WTC11 (cell line): ENCODE measurements around the gene CNKSR3. TPM values are rescaled to one million over a fixed set of nuclear protein-coding genes. Genes with fewer than 3 reads are reported as not detected.

Source experiments
- ATAC-seq: fragments of 200-7000 bp; cut with Tn5 transposase; 2 replicates; pipeline ENCODE4 v1.10.0; 2021; ENCODE audit warnings: mild to moderate bottlenecking, moderate library complexity
- CTCF ChIA-PET: fragments of 300-600 bp; sonication (Branson Sonifier 250); formaldehyde crosslinking; loops from one replicate; lab custom pipeline; 2021; ENCODE audit warnings: antibody characterized with exemption; lab: Charles Lee
- POLR2A ChIA-PET: fragments of 350-600 bp; sonication (Branson Sonifier 250); formaldehyde crosslinking; loops from one replicate; lab custom pipeline; 2021; ENCODE audit warnings: antibody characterized with exemption; lab: Charles Lee
- DNase-seq: peaks from one replicate; pipeline ENCODE4 v3.0.0; 2021; ENCODE audit warnings: low spot score
- H3K27ac Mint-ChIP-seq: 2 replicates; pipeline ENCODE4 v1.8.0; 2021; ENCODE audit warnings: mixed read lengths
- H3K27me3 Mint-ChIP-seq: 2 replicates; pipeline ENCODE4 v1.8.0; 2021; ENCODE audit warnings: low read depth, mild to moderate bottlenecking, moderate library complexity, mixed read lengths
- H3K36me3 Mint-ChIP-seq: 2 replicates; pipeline ENCODE4 v1.8.0; 2021; ENCODE audit warnings: mixed read lengths
- H3K4me1 Mint-ChIP-seq: 2 replicates; pipeline ENCODE4 v1.8.0; 2022; ENCODE audit warnings: mixed read lengths
- H3K4me3 Mint-ChIP-seq: 2 replicates; pipeline ENCODE4 v1.8.0; 2021; ENCODE audit warnings: mild to moderate bottlenecking, moderate library complexity, mixed read lengths
- H3K9me3 Mint-ChIP-seq: 2 replicates; pipeline ENCODE4 v1.8.0; 2021; ENCODE audit warnings: mixed read lengths
- ATF1 ChIP-seq: sonication (generic); formaldehyde crosslinking; IDR thresholded peaks from 2 replicates; pipeline ENCODE4 v1.8.1; 2023; ENCODE audit warnings: mild to moderate bottlenecking, moderate library complexity, missing genetic modification reagents
- CREM ChIP-seq: sonication (generic); formaldehyde crosslinking; IDR thresholded peaks from 2 replicates; pipeline ENCODE4 v1.8.1; 2022; ENCODE audit warnings: mild to moderate bottlenecking, missing genetic modification reagents, moderate library complexity
- FOXJ3 ChIP-seq: sonication (generic); formaldehyde crosslinking; IDR thresholded peaks from 2 replicates; pipeline ENCODE4 v1.9.0; 2021; ENCODE audit warnings: missing genetic modification reagents, mild to moderate bottlenecking, borderline replicate concordance
- FOXK1 ChIP-seq: sonication (generic); formaldehyde crosslinking; IDR thresholded peaks from 2 replicates; pipeline ENCODE4 v1.8.0; 2022; ENCODE audit warnings: mild to moderate bottlenecking, moderate library complexity, missing genetic modification reagents
- HMGA2 ChIP-seq: fragments of 250-450 bp; sonication (Bioruptor Pico); IDR thresholded peaks from 2 replicates; pipeline ENCODE4 v1.4.0; 2021; ENCODE audit warnings: mild to moderate bottlenecking, moderate library complexity
- NFYB ChIP-seq: sonication (generic); formaldehyde crosslinking; conservative IDR thresholded peaks from 2 replicates; pipeline ENCODE4 v1.8.0; 2022; ENCODE audit warnings: low read depth, missing genetic modification reagents
- NR1H2 ChIP-seq: sonication (generic); formaldehyde crosslinking; IDR thresholded peaks from 2 replicates; pipeline ENCODE4 v1.9.0; 2021; ENCODE audit warnings: mild to moderate bottlenecking, moderate library complexity, missing genetic modification reagents
- NR3C1 ChIP-seq: sonication (generic); formaldehyde crosslinking; conservative IDR thresholded peaks from 2 replicates; pipeline ENCODE4 v1.8.1; 2023; ENCODE audit warnings: low read depth, mild to moderate bottlenecking, missing genetic modification reagents
- OVOL2 ChIP-seq: fragments of 250-450 bp; sonication (Bioruptor Pico); IDR thresholded peaks from 2 replicates; pipeline ENCODE4 v1.9.0; 2021; ENCODE audit warnings: mild to moderate bottlenecking, borderline replicate concordance
- SOX15 ChIP-seq: fragments of 250-450 bp; sonication (Bioruptor Pico); IDR thresholded peaks from 2 replicates; pipeline ENCODE4 v1.9.0; 2021; ENCODE audit warnings: mild to moderate bottlenecking
- TEAD1 ChIP-seq: sonication (generic); formaldehyde crosslinking; IDR thresholded peaks from 2 replicates; pipeline ENCODE4 v1.8.0; 2022; ENCODE audit warnings: mild to moderate bottlenecking, missing genetic modification reagents
- TEAD4 ChIP-seq: sonication (generic); formaldehyde crosslinking; IDR thresholded peaks from 2 replicates; pipeline ENCODE4 v1.8.0; 2022; ENCODE audit warnings: mild to moderate bottlenecking, missing genetic modification reagents
- ZNF138 ChIP-seq: sonication (generic); formaldehyde crosslinking; conservative IDR thresholded peaks from 2 replicates; pipeline ENCODE4 v1.8.1; 2022; ENCODE audit warnings: mild to moderate bottlenecking, moderate library complexity, missing genetic modification reagents
- total RNA-seq: library from RNA; stranded (reverse); gene quantifications from 3 replicates; pipeline ENCODE4 v1.2.3, GENCODE V29; 2021
- TF ChIP-seq, protein P1 (sequence below): sonication (generic); formaldehyde crosslinking; IDR thresholded peaks from 2 replicates; pipeline ENCODE4 v1.8.0; 2023; ENCODE audit warnings: missing genetic modification reagents, mild to moderate bottlenecking, borderline replicate concordance
- TF ChIP-seq, protein P2 (sequence below): sonication (generic); formaldehyde crosslinking; IDR thresholded peaks from 2 replicates; pipeline ENCODE4 v1.8.0; 2022; ENCODE audit warnings: mild to moderate bottlenecking, missing genetic modification reagents
- TF ChIP-seq, protein P3 (sequence below): sonication (generic); formaldehyde crosslinking; IDR thresholded peaks from 2 replicates; pipeline ENCODE4 v1.8.1; 2023; ENCODE audit warnings: mild to moderate bottlenecking, missing genetic modification reagents, moderate library complexity
- TF ChIP-seq, protein P4 (sequence below): sonication (generic); formaldehyde crosslinking; IDR thresholded peaks from 2 replicates; pipeline ENCODE4 v1.8.0; 2022; ENCODE audit warnings: mild to moderate bottlenecking, missing genetic modification reagents
- TF ChIP-seq, protein P5 (sequence below): sonication (generic); formaldehyde crosslinking; IDR thresholded peaks from 2 replicates; pipeline ENCODE4 v1.8.0; 2022; ENCODE audit warnings: mild to moderate bottlenecking, missing genetic modification reagents
- TF ChIP-seq, protein P6 (sequence below): sonication (generic); formaldehyde crosslinking; IDR thresholded peaks from 2 replicates; pipeline ENCODE4 v1.8.1; 2022; ENCODE audit warnings: mild to moderate bottlenecking, missing genetic modification reagents, moderate library complexity, borderline replicate concordance

CNKSR3 gene
- total RNA-seq, 1 experiment from 2014 or later = 5.7 TPM

DNA sequence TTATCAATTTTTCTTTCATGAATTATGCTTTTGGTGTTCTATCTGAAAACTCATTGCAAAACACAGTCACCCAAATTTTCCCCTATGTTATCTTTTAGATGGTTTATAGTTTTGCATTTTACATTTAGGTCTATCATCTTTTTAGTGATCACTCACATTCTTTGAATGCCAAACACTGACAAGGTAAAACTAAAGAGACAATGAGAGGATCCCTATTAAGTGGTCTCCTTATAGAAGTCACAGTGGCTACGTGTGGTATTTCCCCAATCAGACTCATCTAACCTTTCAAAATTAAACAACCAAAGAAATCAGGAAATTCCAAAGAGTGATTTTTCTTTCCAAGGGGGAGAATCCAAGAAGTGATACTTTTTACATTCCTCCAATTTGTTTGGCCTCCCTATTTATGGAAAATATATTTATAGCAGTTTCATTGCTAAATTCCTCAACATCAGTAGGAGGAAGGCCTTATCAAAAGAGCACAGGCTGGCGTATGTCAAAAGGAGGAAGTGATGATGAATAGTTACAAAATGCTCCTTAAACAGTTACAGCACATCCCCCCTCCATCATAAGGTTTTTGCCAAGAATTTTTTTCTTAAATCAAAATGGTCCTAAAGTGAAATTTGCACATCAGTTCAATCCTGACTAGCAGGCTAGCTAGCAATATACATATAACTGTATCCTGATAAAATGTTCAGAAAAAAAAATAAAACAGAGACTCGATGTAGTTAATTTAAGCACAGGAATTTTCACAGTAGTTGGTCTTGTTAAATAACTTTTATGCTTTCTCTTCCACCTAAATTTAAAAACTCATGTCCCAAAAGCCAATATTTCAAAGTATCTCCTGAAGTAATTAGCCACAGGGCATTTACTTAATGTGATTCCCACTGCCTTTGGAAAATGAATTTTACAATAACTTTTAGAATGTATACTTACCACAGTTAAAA is 77.7 kb downstream of the CNKSR3 start (continued):
- TF ChIP-seq, protein P1, sequence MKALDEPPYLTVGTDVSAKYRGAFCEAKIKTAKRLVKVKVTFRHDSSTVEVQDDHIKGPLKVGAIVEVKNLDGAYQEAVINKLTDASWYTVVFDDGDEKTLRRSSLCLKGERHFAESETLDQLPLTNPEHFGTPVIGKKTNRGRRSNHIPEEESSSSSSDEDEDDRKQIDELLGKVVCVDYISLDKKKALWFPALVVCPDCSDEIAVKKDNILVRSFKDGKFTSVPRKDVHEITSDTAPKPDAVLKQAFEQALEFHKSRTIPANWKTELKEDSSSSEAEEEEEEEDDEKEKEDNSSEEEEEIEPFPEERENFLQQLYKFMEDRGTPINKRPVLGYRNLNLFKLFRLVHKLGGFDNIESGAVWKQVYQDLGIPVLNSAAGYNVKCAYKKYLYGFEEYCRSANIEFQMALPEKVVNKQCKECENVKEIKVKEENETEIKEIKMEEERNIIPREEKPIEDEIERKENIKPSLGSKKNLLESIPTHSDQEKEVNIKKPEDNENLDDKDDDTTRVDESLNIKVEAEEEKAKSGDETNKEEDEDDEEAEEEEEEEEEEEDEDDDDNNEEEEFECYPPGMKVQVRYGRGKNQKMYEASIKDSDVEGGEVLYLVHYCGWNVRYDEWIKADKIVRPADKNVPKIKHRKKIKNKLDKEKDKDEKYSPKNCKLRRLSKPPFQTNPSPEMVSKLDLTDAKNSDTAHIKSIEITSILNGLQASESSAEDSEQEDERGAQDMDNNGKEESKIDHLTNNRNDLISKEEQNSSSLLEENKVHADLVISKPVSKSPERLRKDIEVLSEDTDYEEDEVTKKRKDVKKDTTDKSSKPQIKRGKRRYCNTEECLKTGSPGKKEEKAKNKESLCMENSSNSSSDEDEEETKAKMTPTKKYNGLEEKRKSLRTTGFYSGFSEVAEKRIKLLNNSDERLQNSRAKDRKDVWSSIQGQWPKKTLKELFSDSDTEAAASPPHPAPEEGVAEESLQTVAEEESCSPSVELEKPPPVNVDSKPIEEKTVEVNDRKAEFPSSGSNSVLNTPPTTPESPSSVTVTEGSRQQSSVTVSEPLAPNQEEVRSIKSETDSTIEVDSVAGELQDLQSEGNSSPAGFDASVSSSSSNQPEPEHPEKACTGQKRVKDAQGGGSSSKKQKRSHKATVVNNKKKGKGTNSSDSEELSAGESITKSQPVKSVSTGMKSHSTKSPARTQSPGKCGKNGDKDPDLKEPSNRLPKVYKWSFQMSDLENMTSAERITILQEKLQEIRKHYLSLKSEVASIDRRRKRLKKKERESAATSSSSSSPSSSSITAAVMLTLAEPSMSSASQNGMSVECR (CRISPR knock-in tag) = no peak

DNA sequence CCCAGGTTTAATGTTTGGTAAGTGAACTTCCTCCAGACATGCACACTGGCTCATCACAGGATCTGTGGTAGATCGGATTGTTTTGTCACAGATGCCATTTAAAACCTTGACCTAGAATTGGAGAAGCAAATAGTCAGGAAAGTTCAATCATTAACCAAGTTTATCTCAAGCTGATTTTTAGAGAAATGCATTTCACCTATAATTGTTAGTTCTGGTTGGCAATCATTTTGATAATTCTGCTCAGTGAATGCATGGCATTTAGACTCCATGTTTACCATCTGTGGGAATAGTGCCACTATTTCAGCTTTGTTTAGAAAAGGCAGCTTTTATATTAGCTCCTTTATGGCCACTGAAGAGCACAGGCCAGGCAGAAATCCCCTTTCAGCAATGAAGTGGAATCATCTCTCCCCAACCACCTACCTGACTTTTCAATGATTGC is 80.0 kb downstream of the CNKSR3 start:
- ChIA-PET CTCF (no interaction called here), POLR2A (interaction anchor here (0.7 kb wide), 1 partner anchor 24 kb away, joined by 3 read pairs; no protein-coding TSS in a partner anchor)
- ATAC-seq (no peak), DNase-seq (no peak)
- no peak overlapping the region for H3K4me3 Mint-ChIP-seq
- peaks cover 13% of the 10 kb centered on the region for H3K9me3 Mint-ChIP-seq
- TF ChIP-seq SOX15 (CRISPR knock-in tag) (no peak), HMGA2 (CRISPR knock-in tag) (no peak), OVOL2 (CRISPR knock-in tag) (no peak), TEAD4 (no peak)
- TF ChIP-seq, protein P2, sequence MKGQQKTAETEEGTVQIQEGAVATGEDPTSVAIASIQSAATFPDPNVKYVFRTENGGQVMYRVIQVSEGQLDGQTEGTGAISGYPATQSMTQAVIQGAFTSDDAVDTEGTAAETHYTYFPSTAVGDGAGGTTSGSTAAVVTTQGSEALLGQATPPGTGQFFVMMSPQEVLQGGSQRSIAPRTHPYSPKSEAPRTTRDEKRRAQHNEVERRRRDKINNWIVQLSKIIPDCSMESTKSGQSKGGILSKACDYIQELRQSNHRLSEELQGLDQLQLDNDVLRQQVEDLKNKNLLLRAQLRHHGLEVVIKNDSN (CRISPR knock-in tag) = no peak
- no peaks in the 10 kb centered on the region for H3K27me3 Mint-ChIP-seq
- H3K36me3 Mint-ChIP-seq = peaks cover 13% of the 10 kb centered on the region
- peaks cover 14% of the 10 kb centered on the region for H3K4me1 Mint-ChIP-seq
- no peak overlapping the region for H3K27ac Mint-ChIP-seq

DNA sequence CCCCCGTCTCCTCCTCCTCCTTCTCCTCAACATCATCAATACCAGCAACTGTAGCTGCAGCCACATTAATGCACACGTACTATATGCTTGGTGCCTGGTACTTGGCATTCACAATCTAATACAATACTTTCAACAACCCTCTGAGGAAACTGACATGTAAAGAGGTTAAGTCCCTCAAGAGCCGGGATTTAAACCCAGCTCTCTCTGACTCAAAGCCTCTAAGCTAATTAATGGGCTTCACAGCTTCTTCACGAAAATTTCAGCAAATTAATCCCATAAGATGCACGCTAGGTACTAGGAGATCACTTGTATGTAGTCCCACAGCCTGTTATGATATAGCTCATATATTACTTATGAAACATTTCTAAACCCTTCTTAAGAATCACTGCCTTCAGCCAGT is 80.8 kb downstream of the CNKSR3 start:
- Mint-ChIP-seq H3K4me1 (peaks cover 14% of the 10 kb centered on the region), H3K36me3 (peaks cover 13% of the 10 kb centered on the region), H3K27ac (no peak overlapping the region), H3K27me3 (no peaks in the 10 kb centered on the region), H3K9me3 (peaks cover 13% of the 10 kb centered on the region), H3K4me3 (no peak overlapping the region)
- ChIA-PET CTCF (no interaction called here), POLR2A (no interaction called here)
- ATAC-seq (no peak), DNase-seq (no peak)
- no peak for TF ChIP-seq ZNF138 (CRISPR knock-in tag)
- TF ChIP-seq, protein P3, sequence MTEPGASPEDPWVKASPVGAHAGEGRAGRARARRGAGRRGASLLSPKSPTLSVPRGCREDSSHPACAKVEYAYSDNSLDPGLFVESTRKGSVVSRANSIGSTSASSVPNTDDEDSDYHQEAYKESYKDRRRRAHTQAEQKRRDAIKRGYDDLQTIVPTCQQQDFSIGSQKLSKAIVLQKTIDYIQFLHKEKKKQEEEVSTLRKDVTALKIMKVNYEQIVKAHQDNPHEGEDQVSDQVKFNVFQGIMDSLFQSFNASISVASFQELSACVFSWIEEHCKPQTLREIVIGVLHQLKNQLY = no peak
- TF ChIP-seq, protein P4, sequence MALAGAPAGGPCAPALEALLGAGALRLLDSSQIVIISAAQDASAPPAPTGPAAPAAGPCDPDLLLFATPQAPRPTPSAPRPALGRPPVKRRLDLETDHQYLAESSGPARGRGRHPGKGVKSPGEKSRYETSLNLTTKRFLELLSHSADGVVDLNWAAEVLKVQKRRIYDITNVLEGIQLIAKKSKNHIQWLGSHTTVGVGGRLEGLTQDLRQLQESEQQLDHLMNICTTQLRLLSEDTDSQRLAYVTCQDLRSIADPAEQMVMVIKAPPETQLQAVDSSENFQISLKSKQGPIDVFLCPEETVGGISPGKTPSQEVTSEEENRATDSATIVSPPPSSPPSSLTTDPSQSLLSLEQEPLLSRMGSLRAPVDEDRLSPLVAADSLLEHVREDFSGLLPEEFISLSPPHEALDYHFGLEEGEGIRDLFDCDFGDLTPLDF (CRISPR knock-in tag) = no peak

DNA sequence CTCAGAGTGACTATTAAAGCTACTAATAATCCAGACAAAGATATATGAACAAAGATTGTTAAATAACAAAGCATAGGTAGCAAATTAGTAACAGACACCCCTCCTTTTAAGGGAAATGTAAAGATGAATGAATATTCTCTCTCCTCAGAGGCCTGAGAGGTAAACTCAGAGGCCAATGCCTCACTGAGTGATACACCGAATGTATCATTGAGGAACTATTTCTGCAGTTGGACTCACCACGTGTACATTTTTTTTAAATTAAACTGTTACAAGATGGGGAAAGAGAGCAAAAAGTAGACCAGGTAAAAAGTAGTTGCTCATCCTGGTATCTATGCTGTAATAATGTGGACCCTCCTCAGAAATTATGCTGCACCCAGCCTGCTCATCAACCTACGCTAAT is 81.6 kb downstream of the CNKSR3 start:
- no peak for DNase-seq
- POLR2A ChIA-PET = interaction anchor here (0.6 kb wide), 1 partner anchor 81 kb away, joined by 5 read pairs; the partner anchor contains the start of gene CNKSR3
- peaks cover 13% of the 10 kb centered on the region for H3K9me3 Mint-ChIP-seq
- peaks cover 13% of the 10 kb centered on the region for H3K36me3 Mint-ChIP-seq
- no peak overlapping the region for H3K27ac Mint-ChIP-seq
- H3K4me3 Mint-ChIP-seq = no peak overlapping the region
- CTCF ChIA-PET = no interaction called here
- peaks cover 9% of the 10 kb centered on the region for H3K4me1 Mint-ChIP-seq
- ATAC-seq = no peak
- H3K27me3 Mint-ChIP-seq = no peaks in the 10 kb centered on the region
- TF ChIP-seq NR3C1 = no peak
- TF ChIP-seq FOXJ3 (CRISPR knock-in tag) = no peak
- TF ChIP-seq OVOL2 (CRISPR knock-in tag) = no peak
- TF ChIP-seq NR1H2 (CRISPR knock-in tag) = no peak
- no peak for TF ChIP-seq NFYB (CRISPR knock-in tag)
- TF ChIP-seq, protein P5, sequence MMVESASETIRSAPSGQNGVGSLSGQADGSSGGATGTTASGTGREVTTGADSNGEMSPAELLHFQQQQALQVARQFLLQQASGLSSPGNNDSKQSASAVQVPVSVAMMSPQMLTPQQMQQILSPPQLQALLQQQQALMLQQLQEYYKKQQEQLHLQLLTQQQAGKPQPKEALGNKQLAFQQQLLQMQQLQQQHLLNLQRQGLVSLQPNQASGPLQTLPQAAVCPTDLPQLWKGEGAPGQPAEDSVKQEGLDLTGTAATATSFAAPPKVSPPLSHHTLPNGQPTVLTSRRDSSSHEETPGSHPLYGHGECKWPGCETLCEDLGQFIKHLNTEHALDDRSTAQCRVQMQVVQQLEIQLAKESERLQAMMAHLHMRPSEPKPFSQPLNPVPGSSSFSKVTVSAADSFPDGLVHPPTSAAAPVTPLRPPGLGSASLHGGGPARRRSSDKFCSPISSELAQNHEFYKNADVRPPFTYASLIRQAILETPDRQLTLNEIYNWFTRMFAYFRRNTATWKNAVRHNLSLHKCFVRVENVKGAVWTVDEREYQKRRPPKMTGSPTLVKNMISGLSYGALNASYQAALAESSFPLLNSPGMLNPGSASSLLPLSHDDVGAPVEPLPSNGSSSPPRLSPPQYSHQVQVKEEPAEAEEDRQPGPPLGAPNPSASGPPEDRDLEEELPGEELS (CRISPR knock-in tag) = no peak
- TF ChIP-seq ATF1 (CRISPR knock-in tag) = no peak
- no peak for TF ChIP-seq TEAD1 (CRISPR knock-in tag)
- no peak for TF ChIP-seq CREM
- TF ChIP-seq, protein P6, sequence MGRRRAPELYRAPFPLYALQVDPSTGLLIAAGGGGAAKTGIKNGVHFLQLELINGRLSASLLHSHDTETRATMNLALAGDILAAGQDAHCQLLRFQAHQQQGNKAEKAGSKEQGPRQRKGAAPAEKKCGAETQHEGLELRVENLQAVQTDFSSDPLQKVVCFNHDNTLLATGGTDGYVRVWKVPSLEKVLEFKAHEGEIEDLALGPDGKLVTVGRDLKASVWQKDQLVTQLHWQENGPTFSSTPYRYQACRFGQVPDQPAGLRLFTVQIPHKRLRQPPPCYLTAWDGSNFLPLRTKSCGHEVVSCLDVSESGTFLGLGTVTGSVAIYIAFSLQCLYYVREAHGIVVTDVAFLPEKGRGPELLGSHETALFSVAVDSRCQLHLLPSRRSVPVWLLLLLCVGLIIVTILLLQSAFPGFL (CRISPR knock-in tag) = no peak
- TF ChIP-seq FOXK1 = no peak
